SK-N-DZ (cell line): ENCODE measurements around the gene FBP2.
"Not testable (repeated sequence)": the region's sequence is repeated elsewhere in the genome, so short reads cannot be mapped to it uniquely, and the experiment has no call there.

Experiments used
- DNase-seq: peaks from one replicate; pipeline ENCODE4 v3.0.0-alpha.2; 2015; ENCODE audit warnings: low spot score

The FBP2 gene

GRCh38 chr9:94564279-94564678, 29.3 kb downstream of the FBP2 start:
- DNase-seq: not testable (repeated sequence)

- no peak for DNase-seq
Observed at GRCh38 chr9:94563548-94563947, 30.1 kb downstream of the FBP2 start.

DNA sequence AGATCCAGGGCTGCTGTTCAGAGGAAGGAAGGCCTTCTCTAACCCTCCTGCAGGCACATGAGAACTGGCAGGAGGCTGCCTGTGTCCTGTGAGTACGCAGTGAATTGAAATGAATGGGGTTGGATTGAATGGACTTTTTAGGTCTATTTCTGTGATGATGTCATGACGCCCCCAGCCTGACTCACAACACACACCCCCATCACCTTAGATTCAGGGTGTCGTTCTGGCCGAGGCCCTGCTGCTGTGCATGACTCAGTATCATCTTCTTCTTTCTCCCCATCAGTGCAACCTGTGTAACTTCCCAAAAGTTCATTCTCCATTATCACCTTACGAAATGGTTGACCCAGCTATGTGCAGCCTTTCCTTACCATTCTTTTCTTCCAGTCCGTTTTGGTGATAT, 33.4 kb downstream of the FBP2 start:
- no peak for DNase-seq

GRCh38 chr9:94557376-94557775, 36.2 kb downstream of the FBP2 start:
- DNase-seq: no peak

DNA sequence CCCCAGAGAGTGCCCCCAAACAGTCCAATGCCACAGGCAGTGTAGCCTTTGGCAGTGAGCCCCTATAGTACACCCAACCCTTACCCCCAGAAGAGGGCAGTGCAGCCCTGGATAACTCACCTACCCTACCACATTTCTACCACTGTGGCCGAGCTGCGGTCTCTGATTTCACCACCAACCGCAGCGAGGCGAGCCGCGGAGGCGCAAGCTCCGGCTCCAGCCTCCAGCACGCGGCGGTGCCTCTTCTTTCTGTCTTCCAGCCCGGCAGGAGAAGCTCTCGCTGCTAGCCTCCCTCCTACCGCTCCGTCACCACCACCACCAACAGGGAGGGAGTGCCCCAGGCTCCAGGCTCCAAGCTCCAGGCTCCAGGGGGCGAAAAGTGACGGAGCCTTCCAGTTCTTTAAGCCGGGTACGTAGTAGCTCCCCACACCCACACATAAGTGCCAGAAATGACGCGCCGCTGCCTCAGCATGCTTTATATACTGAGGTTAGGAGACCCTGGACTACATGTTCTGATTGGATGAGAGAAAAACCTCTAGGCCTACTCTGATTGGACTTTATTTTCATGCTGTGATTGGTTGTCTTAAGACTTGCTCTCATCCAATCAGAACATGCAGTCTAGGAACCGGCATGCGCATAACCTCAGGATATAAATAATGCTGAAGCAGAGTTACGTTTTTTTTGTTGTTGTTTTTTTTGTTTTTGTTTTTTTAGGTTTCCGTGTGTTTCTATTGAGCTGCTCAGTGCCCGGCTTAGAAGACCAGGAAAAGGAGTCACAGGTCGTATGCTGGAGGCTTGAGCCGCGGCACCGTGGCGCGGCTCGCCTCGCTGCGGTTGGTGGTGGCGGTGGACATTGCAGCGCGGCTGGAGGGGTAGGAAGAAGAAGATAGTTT, 38.9 kb downstream of the FBP2 start, which contains the start of gene PCAT7:
Gene PCAT7, plus strand, starts transcription at position 645 of the 893 bp plus-strand sequence.
- DNase-seq: peak; percentile 49

- DNase-seq: no peak
Observed at GRCh38 chr9:94554078-94554438, 39.6 kb downstream of the FBP2 start.

DNA sequence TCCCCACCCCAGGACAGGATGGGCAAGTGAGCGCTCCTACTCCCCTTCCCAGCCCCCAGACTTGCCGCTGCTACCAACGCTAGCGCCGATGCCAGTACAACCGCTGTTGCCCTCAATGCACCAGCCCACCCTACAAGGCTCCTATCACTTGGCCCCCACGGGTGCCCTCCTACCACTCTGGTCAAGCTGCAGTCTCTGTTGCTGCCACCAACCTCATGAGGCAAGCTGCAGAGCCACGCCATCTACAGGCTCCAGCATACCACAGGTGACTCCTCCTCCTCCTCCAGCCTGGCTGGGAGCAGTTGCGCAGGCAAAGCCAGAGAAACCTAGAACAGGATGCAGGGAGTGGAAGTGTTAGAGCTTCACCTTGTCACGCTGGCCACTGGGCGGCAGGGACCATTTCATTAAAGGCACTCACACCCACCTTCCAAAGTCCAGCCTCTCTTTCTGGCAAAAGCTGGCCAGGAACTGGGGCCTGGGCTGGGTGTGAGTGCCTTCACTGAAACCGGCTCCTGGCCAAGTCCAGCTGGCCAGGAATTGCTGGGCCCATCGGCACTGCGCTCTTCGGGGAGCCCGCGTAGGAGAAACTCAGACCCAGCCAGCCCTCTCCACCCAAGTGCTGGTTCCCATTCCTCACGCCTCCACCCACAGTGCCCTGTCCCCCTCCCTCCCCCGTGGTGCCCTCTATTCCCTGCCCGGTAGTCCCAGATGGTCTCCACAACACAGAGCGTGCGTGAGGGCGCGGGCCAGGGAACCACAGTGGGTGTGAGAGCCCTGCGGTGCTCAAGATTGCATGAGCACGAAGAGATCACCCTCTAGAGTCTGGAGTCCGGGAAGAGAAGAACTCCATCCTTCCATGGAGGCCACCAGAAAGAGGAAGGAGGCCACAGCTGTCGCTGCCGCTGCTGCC, 40.3 kb downstream of the FBP2 start:
- no peak for DNase-seq

GRCh38 chr9:94545940-94546339, 47.7 kb downstream of the FBP2 start:
- no peak for DNase-seq

DNA sequence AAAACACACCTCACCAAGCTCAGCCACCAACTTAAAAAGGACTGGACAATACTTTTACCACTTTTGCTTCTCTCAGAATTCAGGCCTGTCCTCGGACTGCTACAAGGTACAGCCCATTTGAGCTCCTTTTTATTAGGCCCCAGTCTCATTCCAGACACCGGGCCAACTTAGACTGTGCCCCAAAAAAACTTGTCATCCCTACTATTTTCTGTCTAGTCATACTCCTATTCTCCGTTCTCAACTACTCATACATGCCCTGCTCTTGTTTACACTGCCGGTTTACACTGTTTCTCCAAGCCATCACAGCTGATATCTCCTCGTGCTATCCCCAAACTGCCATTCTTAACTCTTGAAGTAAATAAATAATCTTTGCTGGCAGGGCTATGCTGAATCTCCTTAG, 49.3 kb downstream of the FBP2 start:
- not testable (repeated sequence) for DNase-seq

GRCh38 chr9:94538908-94539307, 54.7 kb downstream of the FBP2 start:
- no peak for DNase-seq

GRCh38 chr9:94534901-94535300, 58.7 kb downstream of the FBP2 start:
- DNase-seq: no peak

DNA sequence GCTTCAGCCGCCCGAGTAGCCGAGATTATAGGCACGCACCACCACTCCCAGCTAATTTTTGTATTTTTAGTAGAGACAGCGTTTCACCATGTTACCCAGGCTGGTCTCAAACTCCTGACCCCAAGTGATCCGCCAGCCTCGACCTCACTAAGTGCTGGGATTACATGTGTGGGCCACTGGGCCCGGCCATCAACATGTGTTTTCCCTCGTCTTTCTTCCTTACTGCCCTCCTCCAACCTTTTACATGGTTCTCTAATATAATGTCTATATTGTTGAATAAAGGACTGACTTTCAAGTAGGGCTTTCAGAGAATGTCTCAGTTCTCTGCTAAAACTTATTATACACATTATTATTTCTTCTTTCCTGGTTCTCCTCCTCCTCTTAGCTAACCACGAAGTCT, 60.0 kb downstream of the FBP2 start:
- DNase-seq: no peak

GRCh38 chr9:94533155-94533554, 60.5 kb downstream of the FBP2 start:
- DNase-seq: no peak

- DNase-seq: no peak
Observed at GRCh38 chr9:94528886-94529285, 64.7 kb downstream of the FBP2 start.

- no peak for DNase-seq
Observed at GRCh38 chr9:94526951-94527350, 66.7 kb downstream of the FBP2 start.

- no peak for DNase-seq
Observed at GRCh38 chr9:94526271-94526670, 67.4 kb downstream of the FBP2 start.

- DNase-seq: no peak
Observed at GRCh38 chr9:94525396-94526035, 68.1 kb downstream of the FBP2 start.

DNA sequence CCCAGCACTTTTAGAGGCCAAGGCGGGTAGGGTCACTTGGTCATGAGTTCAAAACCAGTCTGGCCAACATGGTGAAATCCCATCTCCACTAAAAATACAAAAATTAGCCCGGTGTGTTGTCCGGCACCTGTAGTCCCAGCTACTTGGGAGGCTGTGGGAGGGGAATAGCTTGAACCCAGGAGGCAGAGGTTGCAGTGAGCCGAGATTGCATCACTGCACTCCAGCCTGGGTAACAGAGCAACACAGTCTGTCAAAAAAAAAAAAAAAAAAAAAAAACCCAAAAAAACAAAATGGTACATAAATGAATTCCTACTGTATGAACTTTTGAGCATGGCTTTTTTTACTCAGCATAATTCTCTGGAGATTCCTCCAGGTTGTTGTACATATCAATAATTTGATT, 76.4 kb downstream of the FBP2 start:
- DNase-seq: no peak

GRCh38 chr9:94514722-94515121, 78.9 kb downstream of the FBP2 start:
- no peak for DNase-seq

- peak; percentile 87 for DNase-seq
Observed at GRCh38 chr9:94511955-94512265, 81.7 kb downstream of the FBP2 start.

- DNase-seq: peak; percentile 33
Observed at GRCh38 chr9:94511134-94511954, 82.3 kb downstream of the FBP2 start.
